Peyer's patch (tissue), 4 donors: ENCODE measurements around the gene POR.
"Not testable (repeated sequence)": the region's sequence is repeated elsewhere in the genome, so short reads cannot be mapped to it uniquely, and the experiment has no call there.

ENCODE experiments used
- CTCF ChIP-seq, 6 experiments: fragments of 450-650 bp in 4 of 6; fragments of 200-600 bp in 2 of 6; sonication (generic) in 1 of 6; IDR thresholded peaks; one replicate each; pipeline ENCODE4 v1.5.1; 2017 to 2019; ENCODE audit warnings: antibody characterized with exemption in 6 of 6, mild to moderate bottlenecking in 3 of 6, moderate library complexity in 1 of 6
- POLR2A ChIP-seq, 2 donors: fragments of 450-650 bp; IDR thresholded peaks; one replicate each; pipeline ENCODE4 v1.5.1; 2017; ENCODE audit warnings: antibody characterized with exemption in 2 of 2, mild to moderate bottlenecking in 2 of 2, moderate library complexity in 2 of 2

- not testable (repeated sequence) for TF ChIP-seq CTCF, POLR2A (IDR thresholded peaks at IDR 0.05)
Measured at GRCh38 chr7:75911186-75911585, 3.8 kb upstream of the POR start.
